HFFc6 (cell line): ENCODE results near the gene TGFBI. TPM values are rescaled to one million over a fixed set of nuclear protein-coding genes. Genes with fewer than 3 reads are reported as not detected.

Experiments used
- DNase-seq: peaks from one replicate; pipeline ENCODE4 v3.0.0-alpha.2; 2018
- H3K27ac Mint-ChIP-seq: 2 replicates; pipeline ENCODE4 v1.8.0; 2020; ENCODE audit warnings: mild to moderate bottlenecking, mixed read lengths
- H3K27me3 Mint-ChIP-seq: 2 replicates; pipeline ENCODE4 v1.8.0; 2021; ENCODE audit warnings: mild to moderate bottlenecking, moderate library complexity, mixed read lengths; ENCODE audit not compliant: insufficient read depth
- H3K36me3 Mint-ChIP-seq: 2 replicates; pipeline ENCODE4 v1.8.0; 2021; ENCODE audit warnings: low read depth, mixed read lengths
- H3K4me1 Mint-ChIP-seq: 2 replicates; pipeline ENCODE4 v1.8.0; 2020; ENCODE audit warnings: low read depth, mixed read lengths
- H3K4me3 Mint-ChIP-seq: 2 replicates; pipeline ENCODE4 v1.8.0; 2020; ENCODE audit warnings: mild to moderate bottlenecking, moderate library complexity, mixed read lengths
- H3K9me3 Mint-ChIP-seq: 2 replicates; pipeline ENCODE4 v1.8.0; 2020; ENCODE audit warnings: mild to moderate bottlenecking, mixed read lengths
- total RNA-seq, 6 experiments: library from RNA; stranded (reverse); fragmentation: NEBNext Ultra II Directional; extraction: Animal tissue kit (Norgen Biotek cat#: 25700); gene quantifications; 2 replicates in 1 of 6; 3 replicates in 5 of 6; pipeline ENCODE4 v1.2.3, GENCODE V29; 2021
- TF ChIP-seq, protein P1 (sequence below): fragments of 200-600 bp; sonication (generic); IDR thresholded peaks from 2 replicates; pipeline ENCODE4 v1.5.0; 2021; ENCODE audit warnings: antibody characterized with exemption, mild to moderate bottlenecking

Gene TGFBI
- total RNA-seq, 6 experiments from 2014 or later = 529 to 911 (median 784) TPM

DNA sequence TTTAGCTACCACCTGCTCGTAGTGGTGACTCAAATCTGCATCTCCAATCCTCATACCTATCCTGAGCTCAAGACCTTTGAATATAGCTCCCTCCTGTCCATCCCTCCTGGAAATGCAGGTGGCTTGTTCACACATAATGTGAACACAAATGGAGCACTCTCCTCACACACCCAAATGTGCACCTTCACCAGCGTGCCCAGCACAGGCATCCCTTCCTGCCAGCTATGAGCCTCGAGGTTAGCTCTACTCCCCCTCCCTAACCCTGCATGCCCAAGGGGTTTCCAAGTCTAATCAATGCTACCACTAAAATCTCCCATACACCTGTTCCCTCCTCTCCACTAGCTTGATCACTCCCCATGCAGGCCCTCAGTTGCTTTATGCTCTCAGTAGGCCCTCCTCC is 2.2 kb upstream of the TGFBI start:
- TF ChIP-seq, protein P1, sequence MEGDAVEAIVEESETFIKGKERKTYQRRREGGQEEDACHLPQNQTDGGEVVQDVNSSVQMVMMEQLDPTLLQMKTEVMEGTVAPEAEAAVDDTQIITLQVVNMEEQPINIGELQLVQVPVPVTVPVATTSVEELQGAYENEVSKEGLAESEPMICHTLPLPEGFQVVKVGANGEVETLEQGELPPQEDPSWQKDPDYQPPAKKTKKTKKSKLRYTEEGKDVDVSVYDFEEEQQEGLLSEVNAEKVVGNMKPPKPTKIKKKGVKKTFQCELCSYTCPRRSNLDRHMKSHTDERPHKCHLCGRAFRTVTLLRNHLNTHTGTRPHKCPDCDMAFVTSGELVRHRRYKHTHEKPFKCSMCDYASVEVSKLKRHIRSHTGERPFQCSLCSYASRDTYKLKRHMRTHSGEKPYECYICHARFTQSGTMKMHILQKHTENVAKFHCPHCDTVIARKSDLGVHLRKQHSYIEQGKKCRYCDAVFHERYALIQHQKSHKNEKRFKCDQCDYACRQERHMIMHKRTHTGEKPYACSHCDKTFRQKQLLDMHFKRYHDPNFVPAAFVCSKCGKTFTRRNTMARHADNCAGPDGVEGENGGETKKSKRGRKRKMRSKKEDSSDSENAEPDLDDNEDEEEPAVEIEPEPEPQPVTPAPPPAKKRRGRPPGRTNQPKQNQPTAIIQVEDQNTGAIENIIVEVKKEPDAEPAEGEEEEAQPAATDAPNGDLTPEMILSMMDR = no peak
- Mint-ChIP-seq H3K4me3 (no peak overlapping the region), H3K4me1 (peaks cover 65% of the 10 kb centered on the region), H3K9me3 (no peaks in the 10 kb centered on the region), H3K36me3 (no peaks in the 10 kb centered on the region), H3K27ac (no peak overlapping the region), H3K27me3 (peaks cover 5% of the 10 kb centered on the region)
- no peak for DNase-seq

DNA sequence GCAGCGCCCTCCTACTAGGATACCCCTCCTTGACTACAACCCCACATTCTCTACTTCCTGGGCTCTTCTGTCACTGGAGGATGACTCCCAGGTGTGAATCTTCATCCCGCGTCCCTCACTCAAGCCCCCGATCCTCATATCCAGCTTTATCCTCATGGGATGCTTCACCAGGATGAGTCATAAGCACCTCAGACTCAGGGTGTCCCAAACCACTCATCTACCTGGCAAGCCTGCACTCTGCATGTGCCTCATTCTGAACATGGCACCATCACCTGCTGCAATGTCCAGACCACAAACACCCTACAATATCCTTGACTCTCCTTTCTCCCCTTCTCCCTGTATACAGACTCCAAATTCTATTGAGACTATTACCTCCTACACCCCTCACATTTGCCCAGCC is 1.5 kb upstream of the TGFBI start:
- no peak overlapping the region for H3K27ac Mint-ChIP-seq
- H3K4me1 Mint-ChIP-seq = peaks cover 65% of the 10 kb centered on the region
- no peak for DNase-seq
- H3K36me3 Mint-ChIP-seq = no peaks in the 10 kb centered on the region
- TF ChIP-seq, protein P1 = no peak
- H3K4me3 Mint-ChIP-seq = no peak overlapping the region
- no peaks in the 10 kb centered on the region for H3K9me3 Mint-ChIP-seq
- H3K27me3 Mint-ChIP-seq = peaks cover 5% of the 10 kb centered on the region

DNA sequence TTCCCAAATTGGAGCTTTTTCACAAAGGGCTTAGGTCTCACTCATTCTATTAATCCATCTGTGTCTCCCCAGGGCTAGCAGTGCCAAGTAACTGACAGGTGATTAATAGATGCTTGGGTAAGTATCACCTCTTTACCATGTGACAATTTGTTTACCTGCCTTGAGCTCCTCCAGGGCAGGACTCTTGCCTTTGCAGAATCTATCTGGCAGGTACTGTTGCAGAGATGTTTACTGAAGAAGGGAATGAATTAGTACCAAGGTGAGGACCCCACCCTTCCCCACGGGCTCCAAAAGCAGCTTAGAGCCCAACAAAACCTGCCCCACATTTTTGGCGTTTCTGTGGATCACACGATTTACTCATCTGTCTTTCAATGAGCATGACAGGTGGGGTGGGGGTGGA is 698 bp upstream of the TGFBI start:
- Mint-ChIP-seq H3K4me3 (no peak overlapping the region), H3K27ac (no peak overlapping the region), H3K4me1 (peaks cover 65% of the 10 kb centered on the region), H3K9me3 (no peaks in the 10 kb centered on the region), H3K36me3 (peaks cover 3% of the 10 kb centered on the region), H3K27me3 (peaks cover 4% of the 10 kb centered on the region)
- TF ChIP-seq, protein P1 = no peak
- DNase-seq = no peak

DNA sequence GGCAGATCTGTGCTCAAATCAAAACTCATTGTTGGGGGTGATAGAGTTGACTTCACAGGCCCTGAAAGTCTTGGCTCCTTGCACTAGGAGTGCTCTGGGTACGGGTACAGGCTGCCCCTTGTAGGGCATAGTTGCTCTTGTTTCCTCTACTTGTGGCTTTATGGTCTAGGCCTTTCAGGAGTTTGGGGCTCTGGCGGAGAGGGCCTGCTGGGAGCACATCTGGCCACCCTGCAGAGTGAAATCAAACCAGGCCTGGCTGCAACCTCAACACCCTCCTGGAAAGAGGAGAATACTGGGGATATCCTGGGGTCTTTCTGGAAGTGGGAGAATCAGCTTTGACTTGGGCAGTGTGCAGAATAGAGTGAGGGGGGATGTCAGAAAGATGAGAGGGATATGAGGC is 1.5 kb downstream of the TGFBI start:
- Mint-ChIP-seq H3K4me1 (peaks cover 61% of the 10 kb centered on the region), H3K9me3 (no peaks in the 10 kb centered on the region), H3K36me3 (peaks cover 21% of the 10 kb centered on the region), H3K27me3 (peaks cover 3% of the 10 kb centered on the region), H3K27ac (no peak overlapping the region; the same call in 1 of the 2 replicates), H3K4me3 (peak overlapping the region; percentile 87)
- DNase-seq = no peak
- TF ChIP-seq, protein P1 = no peak

DNA sequence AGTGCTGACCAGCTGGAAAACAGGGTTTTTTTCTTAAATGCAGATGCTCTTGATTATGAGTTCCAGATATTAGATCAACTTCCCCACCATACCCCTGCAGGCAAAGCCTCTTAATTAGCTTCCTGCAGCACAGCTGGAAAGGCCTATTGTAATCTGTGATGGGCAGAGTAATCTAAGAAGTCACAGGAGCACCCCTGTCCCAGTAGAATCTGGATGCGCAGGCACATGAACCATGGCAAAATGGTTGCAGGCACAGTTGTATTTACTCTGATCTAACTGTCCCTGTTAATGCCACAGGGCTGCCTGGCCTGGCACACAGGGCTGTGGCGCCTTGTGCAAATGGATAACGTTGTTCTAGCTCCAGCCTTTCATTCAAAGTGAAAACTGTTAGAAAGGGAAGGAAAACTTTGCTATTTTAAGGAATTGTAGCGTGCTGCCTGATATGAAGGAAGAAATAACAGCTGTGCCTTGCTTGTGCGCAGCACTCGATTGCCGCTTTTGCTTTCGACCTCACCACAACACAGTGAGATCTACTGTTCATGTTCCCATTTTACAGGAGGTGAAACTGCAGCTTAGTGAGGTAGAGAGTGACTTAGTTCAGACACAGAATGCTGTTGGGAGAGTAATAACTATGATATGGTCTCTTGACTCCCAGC is 2.3 kb downstream of the TGFBI start:
- TF ChIP-seq, protein P1 = no peak
- DNase-seq = no peak
- H3K9me3 Mint-ChIP-seq = no peaks in the 10 kb centered on the region
- peak overlapping the region; percentile 87 for H3K4me3 Mint-ChIP-seq
- H3K36me3 Mint-ChIP-seq = peaks cover 25% of the 10 kb centered on the region
- H3K27me3 Mint-ChIP-seq = peaks cover 3% of the 10 kb centered on the region
- H3K4me1 Mint-ChIP-seq = peaks cover 63% of the 10 kb centered on the region
- peak overlapping the region; percentile 27; the same call in 1 of the 2 replicates for H3K27ac Mint-ChIP-seq
